HCT116 (cell line): ENCODE results near the gene UBE2D2. TPM values are rescaled to one million over a fixed set of nuclear protein-coding genes. Genes with fewer than 3 reads are reported as not detected.

Source experiments
- ATAC-seq: fragments of 200-7000 bp; cut with Tn5 transposase; 2 replicates; pipeline ENCODE4 v1.9.1; 2020; ENCODE audit warnings: mild to moderate bottlenecking, moderate library complexity
- BruUV-seq: library from RNA; stranded (reverse); fragments of 400-500 nt; replicated peaks from 2 replicates; lab custom pipeline; 2021; lab: Mats Ljungman, UMichigan
- CTCF ChIA-PET: fragments of 300-600 bp; sonication (Branson Sonifier 250); formaldehyde crosslinking; loops from one replicate; lab custom pipeline; 2021; ENCODE audit warnings: antibody characterized with exemption; lab: Charles Lee
- POLR2A ChIA-PET: fragments of 300-600, 350-600 bp; sonication (Branson Sonifier 250); formaldehyde crosslinking; loops from one replicate; lab custom pipeline; 2021; ENCODE audit warnings: antibody characterized with exemption; lab: Charles Lee
- RAD21 ChIA-PET, 2 experiments: fragments of 300-600 bp; sonication (Branson Sonifier 250); formaldehyde crosslinking; loops; one replicate each; lab custom pipeline; 2023; ENCODE audit warnings: low total read pairs in 2 of 2; ENCODE audit not compliant: uncharacterized antibody in 2 of 2, unreplicated experiment in 2 of 2, low non-redundant PET in 1 of 2; lab: Charles Lee
- DNase-seq: peaks from one replicate; pipeline ENCODE4 v3.0.0-alpha.2; 2010; ENCODE audit warnings: low read depth, low spot score
- H2AFZ ChIP-seq: fragments of 200-600 bp; shearing (Covaris generic), sonication (generic); 2 replicates; pipeline ENCODE4 v1.6.1; 2017; ENCODE audit warnings: low read depth, mixed run types, mixed read lengths, antibody characterized with exemption, low read length; ENCODE audit not compliant: poor library complexity, severe bottlenecking
- H3K27ac ChIP-seq: 2 replicates; pipeline ENCODE4 v1.5.1; 2012; ENCODE audit warnings: low read depth, low read length
- H3K27me3 ChIP-seq: fragments of 200-600 bp; sonication (generic); 2 replicates; pipeline ENCODE4 v1.6.1; 2016; ENCODE audit warnings: mixed run types, low read length, mixed read lengths; ENCODE audit not compliant: insufficient read depth
- H3K36me3 ChIP-seq, 2 experiments: fragments of 200-500 bp in 1 of 2; fragments of 200-600 bp in 1 of 2; sonication (Bioruptor generic) in 1 of 2; sonication (generic) in 1 of 2; 2 replicates each; pipeline versions ENCODE4 v1.5.1 to v1.6.1; 2014 to 2016; ENCODE audit warnings: low read length in 2 of 2, inconsistent platforms in 1 of 2, mixed read lengths in 1 of 2, mixed run types in 1 of 2; ENCODE audit not compliant: insufficient read depth in 2 of 2, control insufficient read depth in 1 of 2
- H3K4me1 ChIP-seq, 2 experiments: fragments of 200-600 bp in 1 of 2; sonication (generic) in 1 of 2; 2 replicates each; pipeline versions ENCODE4 v1.5.1 to v1.6.1; 2012 to 2017; ENCODE audit warnings: low read length in 2 of 2, inconsistent platforms in 1 of 2, mild to moderate bottlenecking in 1 of 2, mixed read lengths in 1 of 2, mixed run types in 1 of 2, moderate library complexity in 1 of 2; ENCODE audit not compliant: insufficient read depth in 2 of 2, control insufficient read depth in 1 of 2
- H3K4me2 ChIP-seq: fragments of 200-600 bp; sonication (generic); 2 replicates; pipeline ENCODE4 v1.6.1; 2017; ENCODE audit warnings: mixed run types, low read length, mixed read lengths
- H3K4me3 ChIP-seq, 2 experiments: fragments of 200-600 bp in 1 of 2; sonication (generic) in 1 of 2; replicated peaks in 1 of 2; 2 replicates each; pipeline ENCODE4 v1.5.1; 2011 to 2016; ENCODE audit warnings: low read length in 2 of 2, control low read depth in 1 of 2, low read depth in 1 of 2, mild to moderate bottlenecking in 1 of 2, mixed read lengths in 1 of 2, mixed run types in 1 of 2
- H3K79me2 ChIP-seq: fragments of 200-600 bp; sonication (generic); 2 replicates; pipeline ENCODE4 v1.6.1; 2017; ENCODE audit warnings: mild to moderate bottlenecking, mixed run types, low read length, moderate library complexity, mixed read lengths; ENCODE audit not compliant: insufficient read depth
- H3K9ac ChIP-seq: fragments of 200-600 bp; sonication (generic); 2 replicates; pipeline ENCODE4 v1.6.1; 2016; ENCODE audit warnings: low read length, mixed read lengths
- H3K9me2 ChIP-seq: fragments of 200-600 bp; sonication (generic), shearing (Covaris generic); 2 replicates; pipeline ENCODE4 v1.6.1; 2017; ENCODE audit warnings: mixed run types, mild to moderate bottlenecking, moderate library complexity; ENCODE audit not compliant: insufficient read depth
- H3K9me3 ChIP-seq, 2 experiments: fragments of 200-500 bp in 1 of 2; fragments of 200-600 bp in 1 of 2; sonication (Bioruptor generic) in 1 of 2; sonication (generic) in 1 of 2; 2 replicates each; pipeline ENCODE4 v1.6.1; 2014 to 2017; ENCODE audit warnings: low read length in 2 of 2, mixed read lengths in 2 of 2, inconsistent platforms in 1 of 2, low read depth in 1 of 2, mild to moderate bottlenecking in 1 of 2, mixed run types in 1 of 2, moderate library complexity in 1 of 2; ENCODE audit not compliant: control insufficient read depth in 1 of 2, insufficient read depth in 1 of 2
- H4K20me1 ChIP-seq: fragments of 200-600 bp; sonication (generic), shearing (Covaris generic); 2 replicates; pipeline ENCODE4 v1.6.1; 2017; ENCODE audit warnings: mixed run types, mild to moderate bottlenecking, moderate library complexity; ENCODE audit not compliant: insufficient read depth
- CBX3 ChIP-seq: IDR thresholded peaks from 2 replicates; pipeline ENCODE4 v1.6.1; 2012; ENCODE audit warnings: low read depth
- CEBPB ChIP-seq: IDR thresholded peaks from 2 replicates; pipeline ENCODE4 v1.6.1; 2012; ENCODE audit warnings: low read depth
- EZH2phosphoT487 ChIP-seq: fragments of 200-600 bp; IDR thresholded peaks from 2 replicates; pipeline ENCODE4 v1.6.1; 2018; ENCODE audit warnings: antibody characterized with exemption, borderline replicate concordance
- FOSL1 ChIP-seq: IDR thresholded peaks from 2 replicates; pipeline ENCODE4 v1.6.1; 2012; ENCODE audit warnings: low read depth
- JUND ChIP-seq: IDR thresholded peaks from 2 replicates; pipeline ENCODE4 v1.6.1; 2012
- POLR2AphosphoS5 ChIP-seq: IDR thresholded peaks from 2 replicates; pipeline ENCODE4 v1.6.1; 2011; ENCODE audit warnings: mild to moderate bottlenecking, low read depth, low read length, moderate library complexity
- RAD21 ChIP-seq: IDR thresholded peaks from 2 replicates; pipeline ENCODE4 v1.6.1; 2012; ENCODE audit warnings: low read depth, mild to moderate bottlenecking
- SIN3A ChIP-seq: IDR thresholded peaks from 2 replicates; pipeline ENCODE4 v1.6.1; 2012; ENCODE audit warnings: low read depth
- TCF7L2 ChIP-seq: IDR thresholded peaks from 2 replicates; pipeline ENCODE4 v1.7.0; 2011; ENCODE audit warnings: borderline replicate concordance, inconsistent platforms; ENCODE audit not compliant: insufficient read depth, insufficient read length; ENCODE audit errors: extremely low read depth
- ZNF274 ChIP-seq: fragments of 200-500 bp; sonication (Bioruptor generic); IDR thresholded peaks from 2 replicates; pipeline ENCODE4 v1.6.1; 2014; ENCODE audit warnings: mild to moderate bottlenecking, low read depth, low read length, inconsistent platforms
- intact Hi-C: fragments of 100-400 bp; cut with micrococcal nuclease; formaldehyde crosslinking; loops from 2 replicates; pipeline ENCODE4 v1.10.0; 2022
- total RNA-seq: library from RNA; stranded (reverse); gene quantifications from one replicate; pipeline ENCODE4 v1.2.1, GENCODE V29; 2021; ENCODE audit not compliant: unreplicated experiment
- TF ChIP-seq, protein P1 (sequence below): IDR thresholded peaks from 2 replicates; pipeline ENCODE4 v1.6.1; 2012; ENCODE audit warnings: low read depth
- TF ChIP-seq, protein P2 (sequence below): IDR thresholded peaks from 2 replicates; pipeline ENCODE4 v1.6.1; 2012
- TF ChIP-seq, protein P3 (sequence below): IDR thresholded peaks from 2 replicates; pipeline ENCODE4 v1.6.1; 2011; ENCODE audit warnings: mild to moderate bottlenecking, low read length, moderate library complexity; ENCODE audit not compliant: insufficient replicate concordance; ENCODE audit errors: extremely low read depth

UBE2D2 gene
- total RNA-seq, 1 experiment from 2014 or later = 140 TPM

DNA sequence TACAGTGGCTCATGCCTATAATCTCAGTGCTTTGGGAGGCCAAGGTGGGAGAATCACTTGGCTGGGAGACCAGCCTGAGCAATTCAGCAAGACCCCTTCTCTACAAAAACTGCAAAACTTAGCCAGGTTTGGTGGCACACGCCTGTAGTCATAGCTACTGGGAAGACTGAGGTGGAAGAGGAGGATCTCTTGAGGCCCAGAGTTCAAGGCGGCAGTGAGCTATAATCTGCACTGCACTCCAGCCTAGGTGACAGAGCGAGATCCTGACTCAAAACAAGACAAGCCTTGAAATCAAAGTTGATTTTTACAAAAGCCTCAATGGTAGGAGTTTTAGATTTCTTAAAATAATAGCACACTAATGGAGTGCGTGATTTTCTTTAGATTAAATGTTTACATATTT is 14.6 kb downstream of the UBE2D2 start:
- BruUV-seq = no TSS peak
- Histone ChIP-seq H3K4me3 (no peak overlapping the region), H3K27ac (no peak overlapping the region), H3K27me3 (no peaks in the 10 kb centered on the region), H3K9ac (no peak overlapping the region), H4K20me1 (peaks cover 25% of the 10 kb centered on the region; the same call in 1 of the 2 replicates), H3K4me2 (no peak overlapping the region), H3K4me1 (peaks cover 12 to 27% of the 10 kb centered on the region in 2 experiments; a peak in 3 of 4 replicates), H2AFZ (no peak overlapping the region), H3K9me3 (no peaks in the 10 kb centered on the region), H3K36me3 (no peaks in the 10 kb centered on the region; a peak in 1 of 4 replicates), H3K9me2 (no peaks in the 10 kb centered on the region), H3K79me2 (peaks cover 96% of the 10 kb centered on the region)
- DNase-seq (no peak), ATAC-seq (no peak)
- intact Hi-C loops = loop anchor here (2.0 kb wide), 1 partner anchor 153 kb away; no protein-coding TSS in a partner anchor
- RAD21 ChIA-PET = interaction anchor here in 1 of 2 experiments (0.6 kb wide), 1 partner anchor 20 kb away, joined by 5 read pairs; no protein-coding TSS in a partner anchor
- POLR2A ChIA-PET = no interaction called here
- CTCF ChIA-PET = interaction anchor here (1.6 to 1.7 kb wide), 2 partner anchors 58 to 114 kb away, joined by 5 to 6 read pairs; no protein-coding TSS in a partner anchor
- TF ChIP-seq EZH2phosphoT487 (no peak), TCF7L2 (no peak), SIN3A (no peak), POLR2AphosphoS5 (no peak), FOSL1 (no peak), JUND (no peak), ZNF274 (no peak), RAD21 (no peak), CEBPB (no peak), CBX3 (no peak)
- TF ChIP-seq, protein P1, sequence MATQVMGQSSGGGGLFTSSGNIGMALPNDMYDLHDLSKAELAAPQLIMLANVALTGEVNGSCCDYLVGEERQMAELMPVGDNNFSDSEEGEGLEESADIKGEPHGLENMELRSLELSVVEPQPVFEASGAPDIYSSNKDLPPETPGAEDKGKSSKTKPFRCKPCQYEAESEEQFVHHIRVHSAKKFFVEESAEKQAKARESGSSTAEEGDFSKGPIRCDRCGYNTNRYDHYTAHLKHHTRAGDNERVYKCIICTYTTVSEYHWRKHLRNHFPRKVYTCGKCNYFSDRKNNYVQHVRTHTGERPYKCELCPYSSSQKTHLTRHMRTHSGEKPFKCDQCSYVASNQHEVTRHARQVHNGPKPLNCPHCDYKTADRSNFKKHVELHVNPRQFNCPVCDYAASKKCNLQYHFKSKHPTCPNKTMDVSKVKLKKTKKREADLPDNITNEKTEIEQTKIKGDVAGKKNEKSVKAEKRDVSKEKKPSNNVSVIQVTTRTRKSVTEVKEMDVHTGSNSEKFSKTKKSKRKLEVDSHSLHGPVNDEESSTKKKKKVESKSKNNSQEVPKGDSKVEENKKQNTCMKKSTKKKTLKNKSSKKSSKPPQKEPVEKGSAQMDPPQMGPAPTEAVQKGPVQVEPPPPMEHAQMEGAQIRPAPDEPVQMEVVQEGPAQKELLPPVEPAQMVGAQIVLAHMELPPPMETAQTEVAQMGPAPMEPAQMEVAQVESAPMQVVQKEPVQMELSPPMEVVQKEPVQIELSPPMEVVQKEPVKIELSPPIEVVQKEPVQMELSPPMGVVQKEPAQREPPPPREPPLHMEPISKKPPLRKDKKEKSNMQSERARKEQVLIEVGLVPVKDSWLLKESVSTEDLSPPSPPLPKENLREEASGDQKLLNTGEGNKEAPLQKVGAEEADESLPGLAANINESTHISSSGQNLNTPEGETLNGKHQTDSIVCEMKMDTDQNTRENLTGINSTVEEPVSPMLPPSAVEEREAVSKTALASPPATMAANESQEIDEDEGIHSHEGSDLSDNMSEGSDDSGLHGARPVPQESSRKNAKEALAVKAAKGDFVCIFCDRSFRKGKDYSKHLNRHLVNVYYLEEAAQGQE = no peak
- TF ChIP-seq, protein P2, sequence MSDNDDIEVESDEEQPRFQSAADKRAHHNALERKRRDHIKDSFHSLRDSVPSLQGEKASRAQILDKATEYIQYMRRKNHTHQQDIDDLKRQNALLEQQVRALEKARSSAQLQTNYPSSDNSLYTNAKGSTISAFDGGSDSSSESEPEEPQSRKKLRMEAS = no peak
- TF ChIP-seq, protein P3, sequence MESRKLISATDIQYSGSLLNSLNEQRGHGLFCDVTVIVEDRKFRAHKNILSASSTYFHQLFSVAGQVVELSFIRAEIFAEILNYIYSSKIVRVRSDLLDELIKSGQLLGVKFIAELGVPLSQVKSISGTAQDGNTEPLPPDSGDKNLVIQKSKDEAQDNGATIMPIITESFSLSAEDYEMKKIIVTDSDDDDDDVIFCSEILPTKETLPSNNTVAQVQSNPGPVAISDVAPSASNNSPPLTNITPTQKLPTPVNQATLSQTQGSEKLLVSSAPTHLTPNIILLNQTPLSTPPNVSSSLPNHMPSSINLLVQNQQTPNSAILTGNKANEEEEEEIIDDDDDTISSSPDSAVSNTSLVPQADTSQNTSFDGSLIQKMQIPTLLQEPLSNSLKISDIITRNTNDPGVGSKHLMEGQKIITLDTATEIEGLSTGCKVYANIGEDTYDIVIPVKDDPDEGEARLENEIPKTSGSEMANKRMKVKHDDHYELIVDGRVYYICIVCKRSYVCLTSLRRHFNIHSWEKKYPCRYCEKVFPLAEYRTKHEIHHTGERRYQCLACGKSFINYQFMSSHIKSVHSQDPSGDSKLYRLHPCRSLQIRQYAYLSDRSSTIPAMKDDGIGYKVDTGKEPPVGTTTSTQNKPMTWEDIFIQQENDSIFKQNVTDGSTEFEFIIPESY = no peak
- TF ChIP-seq, all 23 proteins: peak for 0
